Measurements from ENCODE around the gene ATG2B.
"Not testable (repeated sequence)": the region's sequence is repeated elsewhere in the genome, so short reads cannot be mapped to it uniquely, and the experiment has no call there.

The ATG2B gene

GRCh38 chr14:96251656-96252155 lies 111.4 kb downstream of the ATG2B start:
- no peak for DNase-seq

GRCh38 chr14:96250485-96250884 lies 112.7 kb downstream of the ATG2B start:
- no peak for DNase-seq

- DNase-seq: no peak
Observed at GRCh38 chr14:96249029-96249428, 114.1 kb downstream of the ATG2B start.

- no peak for DNase-seq
Observed at GRCh38 chr14:96247031-96247430, 116.1 kb downstream of the ATG2B start.

- DNase-seq: no peak
Observed at GRCh38 chr14:96246539-96246847, 116.6 kb downstream of the ATG2B start.

GRCh38 chr14:96245710-96246538 lies 117.2 kb downstream of the ATG2B start:
- DNase-seq: no peak

- DNase-seq: not testable (repeated sequence)
Observed at GRCh38 chr14:96245074-96245473, 118.1 kb downstream of the ATG2B start.

GRCh38 chr14:96243785-96244184 lies 119.4 kb downstream of the ATG2B start:
- DNase-seq: no peak

GRCh38 chr14:96242126-96242525 lies 121.0 kb downstream of the ATG2B start:
- no peak for DNase-seq

- no peak for DNase-seq
Observed at GRCh38 chr14:96240641-96241040, 122.5 kb downstream of the ATG2B start.

- no peak for DNase-seq
Observed at GRCh38 chr14:96239711-96240141, 123.4 kb downstream of the ATG2B start.

GRCh38 chr14:96238676-96239265 lies 124.4 kb downstream of the ATG2B start:
- no peak for DNase-seq

- DNase-seq: no peak
Observed at GRCh38 chr14:96237641-96238040, 125.5 kb downstream of the ATG2B start.

- DNase-seq: no peak
Observed at GRCh38 chr14:96235426-96235825, 127.7 kb downstream of the ATG2B start.

- no peak for DNase-seq
Observed at GRCh38 chr14:96233661-96234060, 129.5 kb downstream of the ATG2B start.

- no peak for DNase-seq
Observed at GRCh38 chr14:96232506-96232905, 130.6 kb downstream of the ATG2B start.

GRCh38 chr14:96231526-96232130 lies 131.5 kb downstream of the ATG2B start:
- no peak for DNase-seq

GRCh38 chr14:96231056-96231455 lies 132.1 kb downstream of the ATG2B start:
- DNase-seq: no peak

- DNase-seq: no peak
Observed at GRCh38 chr14:96229315-96229714, 133.8 kb downstream of the ATG2B start.
